H9 (cell line): ENCODE results near the gene DCLRE1B. TPM values are rescaled to one million over a fixed set of nuclear protein-coding genes. Genes with fewer than 3 reads are reported as not detected.

ENCODE experiments used
- DNase-seq: peaks from one replicate; pipeline ENCODE4 v3.0.0-alpha.2; 2017
- H2AFZ ChIP-seq: one replicate; pipeline ENCODE4 v1.6.1; 2013; ENCODE audit warnings: mild to moderate bottlenecking, low read length, control low read depth, moderate library complexity
- H2AK5ac ChIP-seq: 2 replicates; pipeline ENCODE4 v1.6.1; 2013; ENCODE audit warnings: low read length, control low read depth, mixed read lengths; ENCODE audit not compliant: insufficient read length
- H2BK120ac ChIP-seq: one replicate; pipeline ENCODE4 v1.6.1; 2013; ENCODE audit warnings: low read depth, mild to moderate bottlenecking, low read length, control low read depth, inconsistent platforms; ENCODE audit not compliant: poor library complexity, severe bottlenecking
- H2BK12ac ChIP-seq: 2 replicates; pipeline ENCODE4 v1.6.1; 2013; ENCODE audit warnings: low read length, control low read depth, mixed read lengths, low read depth; ENCODE audit not compliant: insufficient read length
- H2BK15ac ChIP-seq: 2 replicates; pipeline ENCODE4 v1.6.1; 2013; ENCODE audit warnings: low read depth, low read length, control low read depth
- H2BK20ac ChIP-seq: one replicate; pipeline ENCODE4 v1.6.1; 2013; ENCODE audit warnings: low read depth, mild to moderate bottlenecking, low read length, control low read depth, inconsistent platforms; ENCODE audit not compliant: poor library complexity, severe bottlenecking
- H2BK5ac ChIP-seq: 2 replicates; pipeline ENCODE4 v1.6.1; 2013; ENCODE audit warnings: low read length, control low read depth, mixed read lengths; ENCODE audit not compliant: insufficient read length
- H3K14ac ChIP-seq: 2 replicates; pipeline ENCODE4 v1.6.1; 2013; ENCODE audit warnings: low read length, control low read depth; ENCODE audit not compliant: insufficient read depth
- H3K18ac ChIP-seq: 2 replicates; pipeline ENCODE4 v1.6.1; 2013; ENCODE audit warnings: low read depth, mild to moderate bottlenecking, mixed read lengths, low read length, control low read depth; ENCODE audit not compliant: insufficient read length
- H3K23ac ChIP-seq: 2 replicates; pipeline ENCODE4 v1.6.1; 2013; ENCODE audit warnings: low read length, control low read depth, mixed read lengths, low read depth; ENCODE audit not compliant: insufficient read length
- H3K23me2 ChIP-seq: 2 replicates; pipeline ENCODE4 v1.6.1; 2013; ENCODE audit warnings: low read depth, mild to moderate bottlenecking, mixed read lengths, low read length, control low read depth; ENCODE audit not compliant: insufficient read length, poor library complexity, severe bottlenecking
- H3K27ac ChIP-seq: 2 replicates; pipeline ENCODE4 v1.5.1; 2013; ENCODE audit warnings: low read length, control low read depth, mixed read lengths, low read depth; ENCODE audit not compliant: insufficient read length
- H3K27me3 ChIP-seq: 2 replicates; pipeline ENCODE4 v1.6.1; 2013; ENCODE audit warnings: low read length, control low read depth, inconsistent platforms; ENCODE audit not compliant: insufficient read depth
- H3K4ac ChIP-seq: 2 replicates; pipeline ENCODE4 v1.6.1; 2013; ENCODE audit warnings: low read depth, mild to moderate bottlenecking, control low read depth, inconsistent platforms, low read length, moderate library complexity
- H3K4me1 ChIP-seq: 2 replicates; pipeline ENCODE4 v1.6.1; 2013; ENCODE audit warnings: low read length, control low read depth, inconsistent platforms; ENCODE audit not compliant: insufficient read depth
- H3K4me2 ChIP-seq: 2 replicates; pipeline ENCODE4 v1.6.1; 2013; ENCODE audit warnings: low read length, control low read depth, mixed read lengths; ENCODE audit not compliant: insufficient read length, insufficient read depth
- H3K56ac ChIP-seq: 2 replicates; pipeline ENCODE4 v1.6.1; 2013; ENCODE audit warnings: low read depth, mild to moderate bottlenecking, mixed read lengths, low read length, control low read depth; ENCODE audit not compliant: insufficient read length
- H3K79me1 ChIP-seq: 2 replicates; pipeline ENCODE4 v1.6.1; 2013; ENCODE audit warnings: low read depth, mild to moderate bottlenecking, moderate library complexity, low read length, control low read depth, inconsistent platforms; ENCODE audit not compliant: insufficient read depth, poor library complexity, severe bottlenecking
- H3K79me2 ChIP-seq: 2 replicates; pipeline ENCODE4 v1.6.1; 2013; ENCODE audit warnings: low read length, control low read depth, inconsistent platforms; ENCODE audit not compliant: insufficient read depth
- H3K9ac ChIP-seq: 2 replicates; pipeline ENCODE4 v1.6.1; 2013; ENCODE audit warnings: low read length, control low read depth, mixed read lengths; ENCODE audit not compliant: insufficient read length; ENCODE audit errors: extremely low read depth
- H3K9me3 ChIP-seq: one replicate; pipeline ENCODE4 v1.6.1; 2013; ENCODE audit warnings: low read depth, low read length, inconsistent platforms; ENCODE audit not compliant: control insufficient read depth
- H3T11ph ChIP-seq: one replicate; pipeline ENCODE4 v1.6.1; 2013; ENCODE audit warnings: mild to moderate bottlenecking, low read length, control low read depth, inconsistent platforms
- H4K20me1 ChIP-seq: one replicate; pipeline ENCODE4 v1.6.1; 2013; ENCODE audit not compliant: control insufficient read depth, insufficient read length, insufficient read depth
- H4K5ac ChIP-seq: 2 replicates; pipeline ENCODE4 v1.6.1; 2013; ENCODE audit warnings: low read depth, mild to moderate bottlenecking, mixed read lengths, low read length, control low read depth; ENCODE audit not compliant: insufficient read length
- H4K8ac ChIP-seq: replicated peaks from 2 replicates; pipeline ENCODE4 v1.6.1; 2013; ENCODE audit warnings: low read length, control low read depth, mixed read lengths, low read depth; ENCODE audit not compliant: insufficient read length
- H4K91ac ChIP-seq: 2 replicates; pipeline ENCODE4 v1.6.1; 2013; ENCODE audit warnings: low read depth, mild to moderate bottlenecking, moderate library complexity, mixed read lengths, low read length, control low read depth; ENCODE audit not compliant: insufficient read length
- H3K27ac Mint-ChIP-seq, 3 experiments: 2 replicates in 2 of 3; 3 replicates in 1 of 3; pipeline ENCODE4 v1.8.0; 2020 to 2021; ENCODE audit warnings: mixed read lengths in 3 of 3, mild to moderate bottlenecking in 1 of 3, moderate library complexity in 1 of 3
- H3K27me3 Mint-ChIP-seq: 2 replicates; pipeline ENCODE4 v1.8.0; 2021; ENCODE audit warnings: low read depth, mild to moderate bottlenecking, moderate library complexity, mixed read lengths
- H3K36me3 Mint-ChIP-seq, 3 experiments: 2 replicates in 2 of 3; 3 replicates in 1 of 3; pipeline ENCODE4 v1.8.0; 2020 to 2021; ENCODE audit warnings: low read depth in 3 of 3, mixed read lengths in 3 of 3; ENCODE audit not compliant: insufficient read depth in 1 of 3
- H3K4me1 Mint-ChIP-seq, 2 experiments: 2 replicates each; pipeline ENCODE4 v1.8.0; 2020; ENCODE audit warnings: mixed read lengths in 2 of 2
- H3K4me3 Mint-ChIP-seq, 2 experiments: 2 replicates in 1 of 2; 3 replicates in 1 of 2; pipeline ENCODE4 v1.8.0; 2020 to 2021; ENCODE audit warnings: mild to moderate bottlenecking in 2 of 2, mixed read lengths in 2 of 2, moderate library complexity in 1 of 2
- H3K9me3 Mint-ChIP-seq, 2 experiments: 2 replicates in 1 of 2; 3 replicates in 1 of 2; pipeline ENCODE4 v1.8.0; 2020; ENCODE audit warnings: mild to moderate bottlenecking in 2 of 2, mixed read lengths in 2 of 2, moderate library complexity in 1 of 2
- CTCF ChIP-seq: fragments of 200-600 bp; sonication (generic); conservative IDR thresholded peaks from 3 replicates; pipeline ENCODE4 v1.8.0; 2021; ENCODE audit warnings: antibody characterized with exemption, mild to moderate bottlenecking
- WGBS: extraction: QIAGEN DNeasy Blood & Tissue Kit; methylation state at CpG from one replicate; pipeline ENCODE4 v1.1.7; 2013; ENCODE audit warnings: missing lambda C conversion rate, low lambda C conversion rate, mixed read lengths; ENCODE audit not compliant: insufficient read length; ENCODE audit errors: extremely low coverage; 5-methylcytosine and 5-hydroxymethylcytosine counted together
- total RNA-seq: library from RNA; stranded (reverse); gene quantifications from 2 replicates; pipeline ENCODE4 v1.2.1, GENCODE V29; 2021

The DCLRE1B gene
- total RNA-seq, 1 experiment from 2014 or later: 13.4 TPM

GRCh38 chr1:113963281-113963906 is 58.3 kb downstream of the DCLRE1B start:
- H3K27me3 ChIP-seq: no peaks in the 10 kb centered on the region
- H3K27me3 Mint-ChIP-seq: no peaks in the 10 kb centered on the region
- no peak overlapping the region for H3K9ac ChIP-seq
- H2AK5ac ChIP-seq: no peak overlapping the region
- peaks cover 9 to 16% of the 10 kb centered on the region in 2 experiments for H3K4me1 Mint-ChIP-seq
- H2BK20ac ChIP-seq: no peak overlapping the region
- H3K36me3 Mint-ChIP-seq: peaks cover 31 to 71% (median 54%) of the 10 kb centered on the region in 3 experiments; a peak in 6 of 7 replicates
- no peak overlapping the region for H3K4ac ChIP-seq
- no peak overlapping the region for H2BK120ac ChIP-seq
- WGBS: no CpG with 5 or more reads among the region's 12 CpGs
- peak overlapping the region in 2 of 3 experiments; percentile 2 to 90; a peak in 5 of 7 replicates for H3K27ac Mint-ChIP-seq
- H2AFZ ChIP-seq: no peak overlapping the region
- H3K9me3 ChIP-seq: no peaks in the 10 kb centered on the region
- no peak overlapping the region for H3T11ph ChIP-seq
- DNase-seq: no peak
- no peaks in the 10 kb centered on the region for H3K9me3 Mint-ChIP-seq
- H4K91ac ChIP-seq: no peak overlapping the region
- H3K27ac ChIP-seq: no peak overlapping the region
- H3K79me1 ChIP-seq: no peaks in the 10 kb centered on the region
- H4K20me1 ChIP-seq: no peaks in the 10 kb centered on the region
- H3K56ac ChIP-seq: no peak overlapping the region
- no peak overlapping the region for H4K5ac ChIP-seq
- TF ChIP-seq CTCF: peak; percentile 26; the same call in 1 of the 3 replicates
- H2BK15ac ChIP-seq: no peak overlapping the region
- H3K23me2 ChIP-seq: no peaks in the 10 kb centered on the region
- H3K4me3 Mint-ChIP-seq: no peak overlapping the region
- no peak overlapping the region for H3K14ac ChIP-seq
- H3K79me2 ChIP-seq: no peaks in the 10 kb centered on the region
- H3K23ac ChIP-seq: no peak overlapping the region
- H3K18ac ChIP-seq: no peak overlapping the region
- no peak overlapping the region for H2BK5ac ChIP-seq
- no peak overlapping the region for H3K4me2 ChIP-seq
- no peak overlapping the region for H2BK12ac ChIP-seq
- no peaks in the 10 kb centered on the region for H3K4me1 ChIP-seq
- no peak overlapping the region for H4K8ac ChIP-seq

Other genes starting within 250 kb of the DCLRE1B start
- gene PHTF1, start 145.8 kb upstream of the DCLRE1B start, total RNA-seq: 28.4 and 32.1 TPM in 2 replicates
- gene RSBN1, start 92.8 kb upstream of the DCLRE1B start, total RNA-seq: 11.0 and 11.4 TPM in 2 replicates
- gene PTPN22, start 33.6 kb upstream of the DCLRE1B start, total RNA-seq: not detected in 2 replicates
- 0.22 and 0.53 TPM in 2 replicates for gene BCL2L15, start 17.7 kb upstream of the DCLRE1B start, total RNA-seq
- gene AP4B1, start 527 bp upstream of the DCLRE1B start, total RNA-seq: 19.3 and 19.7 TPM in 2 replicates
- gene HIPK1, start 24.0 kb downstream of the DCLRE1B start, total RNA-seq: 65.7 and 68.1 TPM in 2 replicates
- gene OLFML3, start 74.1 kb downstream of the DCLRE1B start, total RNA-seq: 171 and 176 TPM in 2 replicates
- gene SYT6, start 248.5 kb downstream of the DCLRE1B start, total RNA-seq: 71.2 and 77.2 TPM in 2 replicates